Left lung (tissue), 10 donors: ENCODE results near the gene SYNDIG1. TPM values are rescaled to one million over a fixed set of nuclear protein-coding genes. Genes with fewer than 3 reads are reported as not detected.

Source experiments
- ATAC-seq: fragments of 200-7000 bp; cut with Tn5 transposase; one replicate; pipeline ENCODE4 v1.9.1; 2020; ENCODE audit warnings: moderate library complexity
- DNase-seq, 4 donors: peaks; one replicate each; pipeline ENCODE4 v3.0.0-alpha.2; 2013 to 2020
- H3K27ac ChIP-seq, 2 donors: fragments of 200-600 bp; sonication (generic) in 1 of 2; one replicate each; pipeline versions ENCODE4 v1.5.0 to v1.8.0; 2020 to 2021
- H3K27me3 ChIP-seq, 2 donors: fragments of 200-600 bp; sonication (generic) in 1 of 2; one replicate each; pipeline versions ENCODE4 v1.5.0 to v1.8.0; 2020 to 2021
- H3K36me3 ChIP-seq, 2 donors: fragments of 200-600 bp; sonication (generic) in 1 of 2; one replicate each; pipeline versions ENCODE4 v1.5.0 to v1.8.0; 2020 to 2021
- H3K4me1 ChIP-seq, 2 donors: fragments of 200-600 bp; one replicate each; pipeline ENCODE4 v1.8.0; 2021
- H3K4me3 ChIP-seq, 2 donors: fragments of 200-600 bp; sonication (generic) in 1 of 2; one replicate each; pipeline versions ENCODE4 v1.5.0 to v1.8.0; 2020 to 2021; ENCODE audit warnings: mild to moderate bottlenecking in 1 of 2
- H3K9me3 ChIP-seq, 2 donors: fragments of 200-600 bp; sonication (generic) in 1 of 2; one replicate each; pipeline versions ENCODE4 v1.5.0 to v1.8.0; 2020 to 2021
- CTCF ChIP-seq, 2 donors: fragments of 200-600 bp; sonication (generic) in 1 of 2; IDR thresholded peaks; one replicate each; pipeline versions ENCODE4 v1.5.0 to v1.8.0; 2021; ENCODE audit warnings: antibody characterized with exemption in 2 of 2
- intact Hi-C, 2 donors: fragments of 100-400 bp; cut with DNase I; formaldehyde crosslinking; loops; one replicate each; pipeline versions ENCODE4 v1.11.2 to v1.14.2; 2022
- polyA plus RNA-seq, 6 donors: library from polyadenylated mRNA; unstranded; fragments of 120-200 nt; gene quantifications; one replicate each; pipeline ENCODE4 v1.2.1, GENCODE V29; 2013; ENCODE audit not compliant: insufficient read length in 6 of 6
- total RNA-seq, 2 donors: library from RNA; stranded (reverse); fragmentation: NEBNext Ultra II Directional; extraction: Animal tissue kit (Norgen Biotek cat#: 25700); gene quantifications; one replicate each; pipeline ENCODE4 v1.2.1, GENCODE V29; 2021
- donor health status: DM: no; HTN: yes; CAD: no.
- donor health status: DM: no; HTN: no; CAD: no.

SYNDIG1 gene
- total and polyA plus RNA-seq, 8 donors, result 1.3 to 7.8 (median 5.4) TPM

DNA sequence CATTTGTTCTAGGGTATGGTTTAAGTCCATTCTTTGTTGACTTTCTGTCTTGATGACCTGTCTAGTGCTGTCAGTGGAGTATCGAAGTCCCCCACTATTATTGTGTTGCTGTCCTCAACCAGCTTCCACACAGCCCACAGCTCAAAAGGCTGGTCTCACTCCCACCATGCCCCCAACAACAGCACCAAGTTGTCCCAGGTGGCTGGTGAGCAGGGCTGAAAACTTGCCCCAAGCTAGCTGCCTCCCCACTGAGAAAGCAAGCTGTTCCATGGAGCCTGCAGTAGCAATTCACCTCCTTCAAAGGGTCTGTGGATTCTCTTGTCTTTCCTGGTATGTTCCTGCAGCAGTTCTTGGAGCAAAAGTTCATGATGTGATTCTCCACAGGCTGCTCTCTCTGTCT, 221.0 kb downstream of the SYNDIG1 start:
- Histone ChIP-seq H3K27ac (no peak overlapping the region), H3K4me3 (no peak overlapping the region), H3K27me3 (peaks cover 0 to 58% of the 10 kb centered on the region in 2 donors), H3K4me1 (no peaks in the 10 kb centered on the region), H3K36me3 (no peaks in the 10 kb centered on the region), H3K9me3 (peaks cover 0 to 3% of the 10 kb centered on the region in 2 donors)
- DNase-seq (no peak), ATAC-seq (no peak)
- no peak for TF ChIP-seq CTCF (IDR thresholded peaks at IDR 0.05)
- intact Hi-C loops, result no loop called here

DNA sequence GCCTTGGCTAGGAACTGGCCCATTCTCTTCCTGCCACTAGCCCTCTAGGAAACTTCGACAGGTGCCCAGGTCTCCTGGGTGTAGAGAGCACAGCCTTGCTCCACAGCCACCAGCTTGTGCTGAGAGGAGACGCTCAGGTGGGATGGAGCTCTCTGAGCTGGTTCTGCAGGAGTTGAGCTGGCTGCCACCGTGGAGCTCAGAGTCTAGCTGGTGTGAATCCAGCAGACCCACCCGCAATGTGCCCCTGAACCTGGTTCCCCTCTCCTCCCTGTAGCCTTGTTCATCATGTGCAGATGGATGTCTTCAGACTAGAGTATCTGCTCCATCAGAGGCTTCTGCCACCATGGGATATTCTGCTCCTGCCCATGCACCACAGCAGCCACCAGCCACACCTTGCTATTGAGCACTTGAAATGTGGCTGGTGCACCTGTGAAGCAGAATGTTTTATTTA, 222.5 kb downstream of the SYNDIG1 start:
- no peaks in the 10 kb centered on the region for H3K4me1 ChIP-seq
- ATAC-seq (no peak), DNase-seq (no peak)
- H3K27me3 ChIP-seq, result peaks cover 0 to 58% of the 10 kb centered on the region in 2 donors
- H3K4me3 ChIP-seq, result no peak overlapping the region
- no peak overlapping the region for H3K27ac ChIP-seq
- intact Hi-C loops, result no loop called here
- no peaks in the 10 kb centered on the region for H3K36me3 ChIP-seq
- TF ChIP-seq CTCF (IDR thresholded peaks at IDR 0.05), result no peak
- H3K9me3 ChIP-seq, result peaks cover 0 to 3% of the 10 kb centered on the region in 2 donors

DNA sequence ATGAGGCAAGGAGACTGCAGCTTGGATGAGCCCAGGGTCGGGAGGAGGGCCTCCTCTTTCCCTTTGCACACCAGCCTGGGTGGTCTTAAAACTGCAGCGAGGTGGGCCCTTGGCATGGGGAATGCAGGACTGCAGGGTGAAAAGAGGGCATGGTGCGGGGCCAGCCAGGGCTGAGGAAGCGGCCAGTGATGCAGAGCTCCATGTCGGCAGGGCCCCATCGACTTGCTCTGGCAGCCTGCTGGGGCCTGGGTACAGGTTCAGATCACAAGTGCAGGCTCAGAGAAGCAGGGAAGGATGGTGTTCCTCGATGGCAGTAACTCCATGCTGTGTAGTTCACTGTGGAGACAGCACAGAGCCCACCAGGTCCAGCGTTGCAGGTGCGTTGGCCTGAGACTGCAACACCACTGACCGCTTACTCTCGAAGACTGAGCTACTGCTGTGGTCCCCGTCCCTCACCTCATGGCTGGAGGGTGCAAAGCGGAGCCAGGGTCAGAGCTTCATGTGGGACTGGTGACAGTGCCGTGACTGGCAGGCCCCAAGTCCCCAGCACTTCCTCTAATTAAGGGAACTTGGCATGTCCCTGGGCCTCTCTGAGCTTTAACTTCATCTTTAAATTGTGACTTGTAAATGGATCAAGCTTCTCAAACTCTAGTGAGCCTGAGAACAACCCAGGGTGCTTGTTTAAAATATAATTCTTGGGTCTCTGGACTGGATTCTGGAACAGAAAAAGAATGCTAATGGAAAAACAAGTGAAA, 223.2 kb downstream of the SYNDIG1 start:
- ATAC-seq (no peak), DNase-seq (peak in 1 of 4 donors; percentile 26)
- H3K36me3 ChIP-seq, result no peaks in the 10 kb centered on the region
- intact Hi-C loops, result no loop called here
- H3K4me3 ChIP-seq, result no peak overlapping the region
- H3K4me1 ChIP-seq, result no peaks in the 10 kb centered on the region
- peaks cover 0 to 58% of the 10 kb centered on the region in 2 donors for H3K27me3 ChIP-seq
- no peak overlapping the region for H3K27ac ChIP-seq
- peaks cover 0 to 3% of the 10 kb centered on the region in 2 donors for H3K9me3 ChIP-seq
- no peak for TF ChIP-seq CTCF (IDR thresholded peaks at IDR 0.05)

DNA sequence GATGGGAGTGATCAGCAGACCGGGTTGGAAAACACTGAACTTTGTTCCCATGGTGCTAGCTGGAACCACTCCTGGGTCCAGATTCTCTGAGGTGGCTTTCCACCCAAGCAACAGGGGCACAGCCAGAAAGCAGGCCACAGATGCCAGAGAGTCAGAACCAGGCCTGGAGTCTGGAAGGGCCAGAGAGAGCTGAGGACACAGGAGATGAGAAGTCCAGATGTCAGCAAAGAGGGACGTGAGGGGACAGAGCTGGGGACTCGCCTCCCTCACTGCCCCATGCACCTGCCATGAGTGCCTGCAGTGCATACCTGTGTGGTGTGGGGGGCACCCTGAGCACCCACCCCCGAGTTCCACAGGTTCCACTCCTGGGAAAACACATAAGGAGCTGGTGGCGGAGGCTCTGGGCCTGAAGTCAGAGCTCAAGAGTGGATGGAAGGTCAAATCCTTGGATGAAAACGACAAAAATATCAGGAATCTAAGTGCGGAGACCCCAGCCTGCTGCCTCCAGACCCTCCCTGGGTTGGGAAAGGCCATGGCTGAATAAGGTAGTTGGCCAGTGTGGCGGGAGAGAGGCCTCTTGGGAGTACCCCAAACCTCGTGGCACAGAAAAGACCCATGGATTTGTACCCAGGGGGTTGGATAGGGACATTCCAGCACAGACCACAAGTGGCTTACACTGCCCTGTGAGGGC, 224.2 kb downstream of the SYNDIG1 start:
- ATAC-seq (no peak), DNase-seq (peak in 1 of 4 donors; percentile 22)
- Histone ChIP-seq H3K4me1 (no peaks in the 10 kb centered on the region), H3K9me3 (no peaks in the 10 kb centered on the region), H3K36me3 (no peaks in the 10 kb centered on the region), H3K27ac (no peak overlapping the region), H3K4me3 (no peak overlapping the region), H3K27me3 (peaks cover 0 to 65% of the 10 kb centered on the region in 2 donors)
- intact Hi-C loops, result no loop called here
- no peak for TF ChIP-seq CTCF (IDR thresholded peaks at IDR 0.05)

- no peaks in the 10 kb centered on the region for H3K9me3 ChIP-seq
- peaks cover 0 to 72% of the 10 kb centered on the region in 2 donors for H3K27me3 ChIP-seq
- H3K4me1 ChIP-seq, result no peaks in the 10 kb centered on the region
- no peak overlapping the region for H3K27ac ChIP-seq
- no peaks in the 10 kb centered on the region for H3K36me3 ChIP-seq
- intact Hi-C loops, result no loop called here
- no peak for DNase-seq
- H3K4me3 ChIP-seq, result no peak overlapping the region
- ATAC-seq, result no peak
- no peak for TF ChIP-seq CTCF (IDR thresholded peaks at IDR 0.05)
Observed at GRCh38 chr20:24694157-24694726, 224.8 kb downstream of the SYNDIG1 start.
